ENCODE data around the gene DCLK2.

Gene DCLK2

GRCh38 chr4:150123087-150123486 lies 44.8 kb downstream of the DCLK2 start:
- Histone ChIP-seq H3K36me3 (ENCODE audit: insufficient read depth, low read depth, low read length) (no peaks in the 10 kb centered on the region), H3K9ac (ENCODE audit: low read depth, low read length) (no peak overlapping the region), H3K9me3 (ENCODE audit: insufficient read depth, low read depth, low read length) (no peaks in the 10 kb centered on the region), H3K4me3 (ENCODE audit: low read length) (no peak overlapping the region), H3K27ac (ENCODE audit: low read length) (no peak overlapping the region), H3K27me3 (ENCODE audit: insufficient read depth, low read length) (no peaks in the 10 kb centered on the region), H3K4me1 (ENCODE audit: insufficient read depth, low read length) (peaks cover 7% of the 10 kb centered on the region)

GRCh38 chr4:150123796-150124677 lies 45.8 kb downstream of the DCLK2 start:
- no peaks in the 10 kb centered on the region for H3K36me3 ChIP-seq (ENCODE audit: insufficient read depth, low read depth, low read length)
- H3K9ac ChIP-seq (ENCODE audit: low read depth, low read length) = no peak overlapping the region
- H3K27me3 ChIP-seq (ENCODE audit: insufficient read depth, low read length) = no peaks in the 10 kb centered on the region
- peaks cover 7% of the 10 kb centered on the region for H3K4me1 ChIP-seq (ENCODE audit: insufficient read depth, low read length)
- H3K27ac ChIP-seq (ENCODE audit: low read length) = no peak overlapping the region
- H3K9me3 ChIP-seq (ENCODE audit: insufficient read depth, low read depth, low read length) = no peaks in the 10 kb centered on the region
- no peak overlapping the region for H3K4me3 ChIP-seq (ENCODE audit: low read length)

- no peak overlapping the region for H3K27ac ChIP-seq (ENCODE audit: low read length)
- no peak overlapping the region for H3K4me3 ChIP-seq (ENCODE audit: low read length)
- H3K36me3 ChIP-seq (ENCODE audit: insufficient read depth, low read depth, low read length) = no peaks in the 10 kb centered on the region
- H3K9ac ChIP-seq (ENCODE audit: low read depth, low read length) = no peak overlapping the region
- H3K4me1 ChIP-seq (ENCODE audit: insufficient read depth, low read length) = no peaks in the 10 kb centered on the region
- H3K9me3 ChIP-seq (ENCODE audit: insufficient read depth, low read depth, low read length) = no peaks in the 10 kb centered on the region
- H3K27me3 ChIP-seq (ENCODE audit: insufficient read depth, low read length) = no peaks in the 10 kb centered on the region
These were observed 48.1 kb downstream of the DCLK2 start for GRCh38 chr4:150126201-150126863.

- Histone ChIP-seq H3K27ac (ENCODE audit: low read length) (no peak overlapping the region), H3K36me3 (ENCODE audit: insufficient read depth, low read depth, low read length) (no peaks in the 10 kb centered on the region), H3K4me1 (ENCODE audit: insufficient read depth, low read length) (no peaks in the 10 kb centered on the region), H3K4me3 (ENCODE audit: low read length) (no peak overlapping the region), H3K9me3 (ENCODE audit: insufficient read depth, low read depth, low read length) (no peaks in the 10 kb centered on the region), H3K9ac (ENCODE audit: low read depth, low read length) (no peak overlapping the region), H3K27me3 (ENCODE audit: insufficient read depth, low read length) (no peaks in the 10 kb centered on the region)
These were observed 48.6 kb downstream of the DCLK2 start for GRCh38 chr4:150126864-150127203.

- Histone ChIP-seq H3K27ac (ENCODE audit: low read length) (no peak overlapping the region), H3K36me3 (ENCODE audit: insufficient read depth, low read depth, low read length) (no peaks in the 10 kb centered on the region), H3K4me1 (ENCODE audit: insufficient read depth, low read length) (no peaks in the 10 kb centered on the region), H3K4me3 (ENCODE audit: low read length) (no peak overlapping the region), H3K9me3 (ENCODE audit: insufficient read depth, low read depth, low read length) (no peaks in the 10 kb centered on the region), H3K9ac (ENCODE audit: low read depth, low read length) (no peak overlapping the region), H3K27me3 (ENCODE audit: insufficient read depth, low read length) (no peaks in the 10 kb centered on the region)
These were observed 49.5 kb downstream of the DCLK2 start for GRCh38 chr4:150127757-150128156.

GRCh38 chr4:150130933-150131332 lies 52.7 kb downstream of the DCLK2 start:
- H3K27me3 ChIP-seq (ENCODE audit: insufficient read depth, low read length) = no peaks in the 10 kb centered on the region
- no peak overlapping the region for H3K4me3 ChIP-seq (ENCODE audit: low read length)
- no peak overlapping the region for H3K27ac ChIP-seq (ENCODE audit: low read length)
- H3K36me3 ChIP-seq (ENCODE audit: insufficient read depth, low read depth, low read length) = no peaks in the 10 kb centered on the region
- H3K9ac ChIP-seq (ENCODE audit: low read depth, low read length) = no peak overlapping the region
- no peaks in the 10 kb centered on the region for H3K9me3 ChIP-seq (ENCODE audit: insufficient read depth, low read depth, low read length)
- H3K4me1 ChIP-seq (ENCODE audit: insufficient read depth, low read length) = no peaks in the 10 kb centered on the region

- H3K27me3 ChIP-seq (ENCODE audit: insufficient read depth, low read length) = no peaks in the 10 kb centered on the region
- H3K9ac ChIP-seq (ENCODE audit: low read depth, low read length) = no peak overlapping the region
- no peak overlapping the region for H3K27ac ChIP-seq (ENCODE audit: low read length)
- H3K4me3 ChIP-seq (ENCODE audit: low read length) = no peak overlapping the region
- H3K4me1 ChIP-seq (ENCODE audit: insufficient read depth, low read length) = no peaks in the 10 kb centered on the region
- no peaks in the 10 kb centered on the region for H3K36me3 ChIP-seq (ENCODE audit: insufficient read depth, low read depth, low read length)
- no peaks in the 10 kb centered on the region for H3K9me3 ChIP-seq (ENCODE audit: insufficient read depth, low read depth, low read length)
These were observed 53.5 kb downstream of the DCLK2 start for GRCh38 chr4:150131581-150132228.

GRCh38 chr4:150133605-150134004 lies 55.4 kb downstream of the DCLK2 start:
- H3K4me3 ChIP-seq (ENCODE audit: low read length) = no peak overlapping the region
- no peaks in the 10 kb centered on the region for H3K4me1 ChIP-seq (ENCODE audit: insufficient read depth, low read length)
- no peak overlapping the region for H3K27ac ChIP-seq (ENCODE audit: low read length)
- H3K27me3 ChIP-seq (ENCODE audit: insufficient read depth, low read length) = no peaks in the 10 kb centered on the region
- H3K9me3 ChIP-seq (ENCODE audit: insufficient read depth, low read depth, low read length) = no peaks in the 10 kb centered on the region
- H3K36me3 ChIP-seq (ENCODE audit: insufficient read depth, low read depth, low read length) = no peaks in the 10 kb centered on the region
- no peak overlapping the region for H3K9ac ChIP-seq (ENCODE audit: low read depth, low read length)

- no peak overlapping the region for H3K4me3 ChIP-seq (ENCODE audit: low read length)
- no peaks in the 10 kb centered on the region for H3K27me3 ChIP-seq (ENCODE audit: insufficient read depth, low read length)
- H3K27ac ChIP-seq (ENCODE audit: low read length) = no peak overlapping the region
- no peaks in the 10 kb centered on the region for H3K9me3 ChIP-seq (ENCODE audit: insufficient read depth, low read depth, low read length)
- no peak overlapping the region for H3K9ac ChIP-seq (ENCODE audit: low read depth, low read length)
- H3K4me1 ChIP-seq (ENCODE audit: insufficient read depth, low read length) = no peaks in the 10 kb centered on the region
- H3K36me3 ChIP-seq (ENCODE audit: insufficient read depth, low read depth, low read length) = no peaks in the 10 kb centered on the region
These were observed 57.0 kb downstream of the DCLK2 start for GRCh38 chr4:150135134-150135772.

GRCh38 chr4:150136036-150136435 lies 57.8 kb downstream of the DCLK2 start:
- Histone ChIP-seq H3K9ac (ENCODE audit: low read depth, low read length) (no peak overlapping the region), H3K27me3 (ENCODE audit: insufficient read depth, low read length) (no peaks in the 10 kb centered on the region), H3K4me3 (ENCODE audit: low read length) (no peak overlapping the region), H3K36me3 (ENCODE audit: insufficient read depth, low read depth, low read length) (no peaks in the 10 kb centered on the region), H3K9me3 (ENCODE audit: insufficient read depth, low read depth, low read length) (no peaks in the 10 kb centered on the region), H3K4me1 (ENCODE audit: insufficient read depth, low read length) (no peaks in the 10 kb centered on the region), H3K27ac (ENCODE audit: low read length) (no peak overlapping the region)

GRCh38 chr4:150136481-150136880 lies 58.2 kb downstream of the DCLK2 start:
- Histone ChIP-seq H3K36me3 (ENCODE audit: insufficient read depth, low read depth, low read length) (no peaks in the 10 kb centered on the region), H3K4me1 (ENCODE audit: insufficient read depth, low read length) (no peaks in the 10 kb centered on the region), H3K9me3 (ENCODE audit: insufficient read depth, low read depth, low read length) (no peaks in the 10 kb centered on the region), H3K9ac (ENCODE audit: low read depth, low read length) (no peak overlapping the region), H3K4me3 (ENCODE audit: low read length) (no peak overlapping the region), H3K27ac (ENCODE audit: low read length) (no peak overlapping the region), H3K27me3 (ENCODE audit: insufficient read depth, low read length) (no peaks in the 10 kb centered on the region)

Measured in iPS-20b (cell line).